ENCODE results near the gene WDR70.
"Not testable (repeated sequence)": the region's sequence is repeated elsewhere in the genome, so short reads cannot be mapped to it uniquely, and the experiment has no call there.

Gene WDR70

GRCh38 chr5:37774912-37775483, 395.9 kb downstream of the WDR70 start:
- in situ Hi-C loops (cut with HindIII; ENCODE audit: low pct_unique_long_range_greater_than_20kb, low sequenced_read_pairs), result no loop called here
- peak in 1 of 2 experiments; percentile 27 for DNase-seq (ENCODE audit: low read depth in 1 of 2, low spot score in 1 of 2)
- no peak for TF ChIP-seq JUND (IDR thresholded peaks at IDR 0.05; ENCODE audit: low read depth)

- no peak for TF ChIP-seq JUND (IDR thresholded peaks at IDR 0.05; ENCODE audit: low read depth)
- no peak for DNase-seq (ENCODE audit: low read depth in 1 of 2, low spot score in 1 of 2)
- in situ Hi-C loops (cut with HindIII; ENCODE audit: low pct_unique_long_range_greater_than_20kb, low sequenced_read_pairs), result no loop called here
These were observed 397.7 kb downstream of the WDR70 start for GRCh38 chr5:37776826-37777225.

GRCh38 chr5:37777432-37778130, 398.5 kb downstream of the WDR70 start:
- no peak for DNase-seq (ENCODE audit: low read depth in 1 of 2, low spot score in 1 of 2)
- no peak for TF ChIP-seq JUND (IDR thresholded peaks at IDR 0.05; ENCODE audit: low read depth)
- in situ Hi-C loops (cut with HindIII; ENCODE audit: low pct_unique_long_range_greater_than_20kb, low sequenced_read_pairs), result no loop called here

GRCh38 chr5:37781409-37781808, 402.3 kb downstream of the WDR70 start:
- DNase-seq (ENCODE audit: low read depth in 1 of 2, low spot score in 1 of 2); in situ Hi-C loops (cut with HindIII; ENCODE audit: low pct_unique_long_range_greater_than_20kb, low sequenced_read_pairs): not testable (repeated sequence)

GRCh38 chr5:37786416-37786815, 407.3 kb downstream of the WDR70 start:
- TF ChIP-seq JUND (IDR thresholded peaks at IDR 0.05; ENCODE audit: low read depth), result no peak
- DNase-seq (ENCODE audit: low read depth in 1 of 2, low spot score in 1 of 2), result no peak
- in situ Hi-C loops (cut with HindIII; ENCODE audit: low pct_unique_long_range_greater_than_20kb, low sequenced_read_pairs), result no loop called here

GRCh38 chr5:37786862-37787519, 407.9 kb downstream of the WDR70 start:
- in situ Hi-C loops (cut with HindIII; ENCODE audit: low pct_unique_long_range_greater_than_20kb, low sequenced_read_pairs), result no loop called here
- no peak for DNase-seq (ENCODE audit: low read depth in 1 of 2, low spot score in 1 of 2)
- no peak for TF ChIP-seq JUND (IDR thresholded peaks at IDR 0.05; ENCODE audit: low read depth)

GRCh38 chr5:37787742-37788141, 408.6 kb downstream of the WDR70 start:
- in situ Hi-C loops (cut with HindIII; ENCODE audit: low pct_unique_long_range_greater_than_20kb, low sequenced_read_pairs), result no loop called here
- DNase-seq (ENCODE audit: low read depth in 1 of 2, low spot score in 1 of 2), result no peak
- no peak for TF ChIP-seq JUND (IDR thresholded peaks at IDR 0.05; ENCODE audit: low read depth)

GRCh38 chr5:37789991-37790390, 410.9 kb downstream of the WDR70 start:
- DNase-seq (ENCODE audit: low read depth in 1 of 2, low spot score in 1 of 2), result no peak
- in situ Hi-C loops (cut with HindIII; ENCODE audit: low pct_unique_long_range_greater_than_20kb, low sequenced_read_pairs), result no loop called here
- no peak for TF ChIP-seq JUND (IDR thresholded peaks at IDR 0.05; ENCODE audit: low read depth)

GRCh38 chr5:37791321-37791720, 412.2 kb downstream of the WDR70 start:
- in situ Hi-C loops (cut with HindIII; ENCODE audit: low pct_unique_long_range_greater_than_20kb, low sequenced_read_pairs), result no loop called here
- TF ChIP-seq JUND (IDR thresholded peaks at IDR 0.05; ENCODE audit: low read depth), result no peak

GRCh38 chr5:37792975-37793631, 414.0 kb downstream of the WDR70 start:
- DNase-seq (ENCODE audit: low read depth in 1 of 2, low spot score in 1 of 2), result no peak
- no peak for TF ChIP-seq JUND (IDR thresholded peaks at IDR 0.05; ENCODE audit: low read depth)
- in situ Hi-C loops (cut with HindIII; ENCODE audit: low pct_unique_long_range_greater_than_20kb, low sequenced_read_pairs), result no loop called here

More at GRCh38 chr5:37791321-37791720, 412.2 kb downstream of the WDR70 start:
- DNase-seq (ENCODE audit: low read depth in 1 of 2, low spot score in 1 of 2), result no peak

- DNase-seq (ENCODE audit: low read depth in 1 of 2, low spot score in 1 of 2); in situ Hi-C loops (cut with HindIII; ENCODE audit: low pct_unique_long_range_greater_than_20kb, low sequenced_read_pairs): not testable (repeated sequence)
These were observed 416.2 kb downstream of the WDR70 start for GRCh38 chr5:37795292-37795691.

GRCh38 chr5:37796435-37796834, 417.3 kb downstream of the WDR70 start:
- in situ Hi-C loops (cut with HindIII; ENCODE audit: low pct_unique_long_range_greater_than_20kb, low sequenced_read_pairs); DNase-seq (ENCODE audit: low read depth in 1 of 2, low spot score in 1 of 2): not testable (repeated sequence)

GRCh38 chr5:37799865-37800421, 420.8 kb downstream of the WDR70 start:
- DNase-seq (ENCODE audit: low read depth in 1 of 2, low spot score in 1 of 2), result peak in 1 of 2 experiments; percentile 19

More at GRCh38 chr5:37799865-37800421, 420.8 kb downstream of the WDR70 start:
- in situ Hi-C loops (cut with HindIII; ENCODE audit: low pct_unique_long_range_greater_than_20kb, low sequenced_read_pairs), result no loop called here
- TF ChIP-seq JUND (IDR thresholded peaks at IDR 0.05; ENCODE audit: low read depth), result no peak
